GM12891 (cell line): Measurements from ENCODE around the gene ABHD10.
"Not testable (repeated sequence)": the region's sequence is repeated elsewhere in the genome, so short reads cannot be mapped to it uniquely, and the experiment has no call there.

Source experiments
- DNase-seq: peaks from one replicate; pipeline ENCODE4 v3.0.0; 2011; ENCODE audit warnings: low spot score; ENCODE audit not compliant: insufficient read length
- FAIRE-seq: peaks from 2 replicates; lab custom pipeline; 2011; peaks lifted over from hg19 to GRCh38; lab: Jason Lieb, UNC
- PAX5 ChIP-seq: IDR thresholded peaks from 2 replicates; pipeline ENCODE4 v1.6.1; 2011; ENCODE audit warnings: low read length, moderate library complexity, mild to moderate bottlenecking; ENCODE audit not compliant: insufficient read depth, severe bottlenecking
- POLR2A ChIP-seq: IDR thresholded peaks from 2 replicates; pipeline ENCODE4 v1.6.1; 2011; ENCODE audit warnings: low read depth, low read length, control low read depth
- POLR2AphosphoS5 ChIP-seq: IDR thresholded peaks from 2 replicates; pipeline ENCODE4 v1.6.1; 2011; ENCODE audit warnings: low read depth, low read length, control low read depth
- POU2F2 ChIP-seq: IDR thresholded peaks from 2 replicates; pipeline ENCODE4 v1.6.1; 2011; ENCODE audit warnings: low read depth, mild to moderate bottlenecking, control low read depth, low read length, moderate library complexity
- SPI1 ChIP-seq: IDR thresholded peaks from 2 replicates; pipeline ENCODE4 v1.6.1; 2011; ENCODE audit warnings: low read depth, low read length, control low read depth
- TAF1 ChIP-seq: IDR thresholded peaks from 2 replicates; pipeline ENCODE4 v1.6.1; 2011; ENCODE audit warnings: low read depth, low read length, control low read depth

The ABHD10 gene

GRCh38 chr3:112019716-112020115 lies 40.9 kb downstream of the ABHD10 start:
- no peak for TF ChIP-seq TAF1
- TF ChIP-seq POLR2A: no peak
- no peak for TF ChIP-seq SPI1
- no peak for TF ChIP-seq POLR2AphosphoS5
- TF ChIP-seq PAX5: no peak
- TF ChIP-seq POU2F2: no peak
- no peak for FAIRE-seq

GRCh38 chr3:112020674-112021085 lies 41.9 kb downstream of the ABHD10 start:
- TF ChIP-seq PAX5 (no peak), POU2F2 (no peak), POLR2AphosphoS5 (no peak), SPI1 (no peak), TAF1 (no peak), POLR2A (no peak)
- no peak for FAIRE-seq
- DNase-seq: no peak

More at GRCh38 chr3:112019716-112020115, 40.9 kb downstream of the ABHD10 start:
- no peak for DNase-seq

GRCh38 chr3:112027142-112027541 lies 48.3 kb downstream of the ABHD10 start:
- TF ChIP-seq POU2F2: no peak
- no peak for TF ChIP-seq SPI1
- no peak for TF ChIP-seq PAX5
- TF ChIP-seq POLR2A: no peak
- no peak for TF ChIP-seq TAF1
- no peak for TF ChIP-seq POLR2AphosphoS5
- DNase-seq (no peak), FAIRE-seq (no peak)

- no peak for FAIRE-seq
Observed at GRCh38 chr3:112027826-112028225, 49.0 kb downstream of the ABHD10 start.

GRCh38 chr3:112030901-112031300 lies 52.1 kb downstream of the ABHD10 start:
- no peak for DNase-seq
- no peak for FAIRE-seq
- TF ChIP-seq POLR2A (no peak), POLR2AphosphoS5 (no peak), TAF1 (no peak), POU2F2 (no peak), SPI1 (no peak), PAX5 (no peak)

More at GRCh38 chr3:112027826-112028225, 49.0 kb downstream of the ABHD10 start:
- no peak for DNase-seq
- TF ChIP-seq POLR2A (no peak), TAF1 (no peak), POU2F2 (no peak), POLR2AphosphoS5 (no peak), PAX5 (no peak)

- FAIRE-seq: no peak
- TF ChIP-seq POLR2A: no peak
- no peak for TF ChIP-seq PAX5
- no peak for TF ChIP-seq TAF1
- no peak for TF ChIP-seq POU2F2
- no peak for TF ChIP-seq POLR2AphosphoS5
- no peak for TF ChIP-seq SPI1
- no peak for DNase-seq
Observed at GRCh38 chr3:112032098-112032731, 53.4 kb downstream of the ABHD10 start.

- DNase-seq (no peak), FAIRE-seq (no peak)
- TF ChIP-seq POU2F2 (no peak), POLR2AphosphoS5 (no peak), PAX5 (no peak), SPI1 (no peak)
Observed at GRCh38 chr3:112034436-112034835, 55.6 kb downstream of the ABHD10 start, which contains the start of gene TMPRSS7. TMPRSS7 (plus strand) TSS chr3:112034736; CDS start chr3:112034846, 110 bp downstream.

- FAIRE-seq (no peak), DNase-seq (no peak)
- no peak for TF ChIP-seq POU2F2
- TF ChIP-seq POLR2AphosphoS5: no peak
- TF ChIP-seq PAX5: no peak
- no peak for TF ChIP-seq SPI1
- TF ChIP-seq TAF1: no peak
- no peak for TF ChIP-seq POLR2A
Observed at GRCh38 chr3:112035241-112035640, 56.4 kb downstream of the ABHD10 start.

- FAIRE-seq: not testable (repeated sequence)
Observed at GRCh38 chr3:112037194-112037593, 58.4 kb downstream of the ABHD10 start.

GRCh38 chr3:112038863-112039262 lies 60.0 kb downstream of the ABHD10 start:
- DNase-seq: no peak
- FAIRE-seq: no peak
- TF ChIP-seq SPI1 (peak; percentile 86), POLR2AphosphoS5 (no peak)

More at GRCh38 chr3:112037194-112037593, 58.4 kb downstream of the ABHD10 start:
- not testable (repeated sequence) for DNase-seq
